HCT116 (cell line): ENCODE data around the gene QSOX1. TPM values are rescaled to one million over a fixed set of nuclear protein-coding genes. Genes with fewer than 3 reads are reported as not detected.

Experiments used
- ATAC-seq: fragments of 200-7000 bp; cut with Tn5 transposase; 2 replicates; pipeline ENCODE4 v1.9.1; 2020; ENCODE audit warnings: mild to moderate bottlenecking, moderate library complexity
- BruUV-seq: library from RNA; stranded (reverse); fragments of 400-500 nt; replicated peaks from 2 replicates; lab custom pipeline; 2021; lab: Mats Ljungman, UMichigan
- CTCF ChIA-PET: fragments of 300-600 bp; sonication (Branson Sonifier 250); formaldehyde crosslinking; loops from one replicate; lab custom pipeline; 2021; ENCODE audit warnings: antibody characterized with exemption; lab: Charles Lee
- POLR2A ChIA-PET: fragments of 300-600, 350-600 bp; sonication (Branson Sonifier 250); formaldehyde crosslinking; loops from one replicate; lab custom pipeline; 2021; ENCODE audit warnings: antibody characterized with exemption; lab: Charles Lee
- RAD21 ChIA-PET, 2 experiments: fragments of 300-600 bp; sonication (Branson Sonifier 250); formaldehyde crosslinking; loops; one replicate each; lab custom pipeline; 2023; ENCODE audit warnings: low total read pairs in 2 of 2; ENCODE audit not compliant: uncharacterized antibody in 2 of 2, unreplicated experiment in 2 of 2, low non-redundant PET in 1 of 2; lab: Charles Lee
- DNase-seq: peaks from one replicate; pipeline ENCODE4 v3.0.0-alpha.2; 2010; ENCODE audit warnings: low read depth, low spot score
- H2AFZ ChIP-seq: fragments of 200-600 bp; shearing (Covaris generic), sonication (generic); 2 replicates; pipeline ENCODE4 v1.6.1; 2017; ENCODE audit warnings: low read depth, mixed run types, mixed read lengths, antibody characterized with exemption, low read length; ENCODE audit not compliant: poor library complexity, severe bottlenecking
- H3K27ac ChIP-seq: 2 replicates; pipeline ENCODE4 v1.5.1; 2012; ENCODE audit warnings: low read depth, low read length
- H3K27me3 ChIP-seq: fragments of 200-600 bp; sonication (generic); 2 replicates; pipeline ENCODE4 v1.6.1; 2016; ENCODE audit warnings: mixed run types, low read length, mixed read lengths; ENCODE audit not compliant: insufficient read depth
- H3K36me3 ChIP-seq, 2 experiments: fragments of 200-500 bp in 1 of 2; fragments of 200-600 bp in 1 of 2; sonication (Bioruptor generic) in 1 of 2; sonication (generic) in 1 of 2; 2 replicates each; pipeline versions ENCODE4 v1.5.1 to v1.6.1; 2014 to 2016; ENCODE audit warnings: low read length in 2 of 2, inconsistent platforms in 1 of 2, mixed read lengths in 1 of 2, mixed run types in 1 of 2; ENCODE audit not compliant: insufficient read depth in 2 of 2, control insufficient read depth in 1 of 2
- H3K4me1 ChIP-seq, 2 experiments: fragments of 200-600 bp in 1 of 2; sonication (generic) in 1 of 2; 2 replicates each; pipeline versions ENCODE4 v1.5.1 to v1.6.1; 2012 to 2017; ENCODE audit warnings: low read length in 2 of 2, inconsistent platforms in 1 of 2, mild to moderate bottlenecking in 1 of 2, mixed read lengths in 1 of 2, mixed run types in 1 of 2, moderate library complexity in 1 of 2; ENCODE audit not compliant: insufficient read depth in 2 of 2, control insufficient read depth in 1 of 2
- H3K4me2 ChIP-seq: fragments of 200-600 bp; sonication (generic); 2 replicates; pipeline ENCODE4 v1.6.1; 2017; ENCODE audit warnings: mixed run types, low read length, mixed read lengths
- H3K4me3 ChIP-seq, 2 experiments: fragments of 200-600 bp in 1 of 2; sonication (generic) in 1 of 2; replicated peaks in 1 of 2; 2 replicates each; pipeline ENCODE4 v1.5.1; 2011 to 2016; ENCODE audit warnings: low read length in 2 of 2, control low read depth in 1 of 2, low read depth in 1 of 2, mild to moderate bottlenecking in 1 of 2, mixed read lengths in 1 of 2, mixed run types in 1 of 2
- H3K79me2 ChIP-seq: fragments of 200-600 bp; sonication (generic); 2 replicates; pipeline ENCODE4 v1.6.1; 2017; ENCODE audit warnings: mild to moderate bottlenecking, mixed run types, low read length, moderate library complexity, mixed read lengths; ENCODE audit not compliant: insufficient read depth
- H3K9ac ChIP-seq: fragments of 200-600 bp; sonication (generic); 2 replicates; pipeline ENCODE4 v1.6.1; 2016; ENCODE audit warnings: low read length, mixed read lengths
- H3K9me2 ChIP-seq: fragments of 200-600 bp; sonication (generic), shearing (Covaris generic); 2 replicates; pipeline ENCODE4 v1.6.1; 2017; ENCODE audit warnings: mixed run types, mild to moderate bottlenecking, moderate library complexity; ENCODE audit not compliant: insufficient read depth
- H3K9me3 ChIP-seq, 2 experiments: fragments of 200-500 bp in 1 of 2; fragments of 200-600 bp in 1 of 2; sonication (Bioruptor generic) in 1 of 2; sonication (generic) in 1 of 2; 2 replicates each; pipeline ENCODE4 v1.6.1; 2014 to 2017; ENCODE audit warnings: low read length in 2 of 2, mixed read lengths in 2 of 2, inconsistent platforms in 1 of 2, low read depth in 1 of 2, mild to moderate bottlenecking in 1 of 2, mixed run types in 1 of 2, moderate library complexity in 1 of 2; ENCODE audit not compliant: control insufficient read depth in 1 of 2, insufficient read depth in 1 of 2
- H4K20me1 ChIP-seq: fragments of 200-600 bp; sonication (generic), shearing (Covaris generic); 2 replicates; pipeline ENCODE4 v1.6.1; 2017; ENCODE audit warnings: mixed run types, mild to moderate bottlenecking, moderate library complexity; ENCODE audit not compliant: insufficient read depth
- CBX3 ChIP-seq: IDR thresholded peaks from 2 replicates; pipeline ENCODE4 v1.6.1; 2012; ENCODE audit warnings: low read depth
- CEBPB ChIP-seq: IDR thresholded peaks from 2 replicates; pipeline ENCODE4 v1.6.1; 2012; ENCODE audit warnings: low read depth
- ELF1 ChIP-seq: IDR thresholded peaks from 2 replicates; pipeline ENCODE4 v1.6.1; 2012; ENCODE audit warnings: low read depth, borderline replicate concordance
- FOSL1 ChIP-seq: IDR thresholded peaks from 2 replicates; pipeline ENCODE4 v1.6.1; 2012; ENCODE audit warnings: low read depth
- POLR2A ChIP-seq: IDR thresholded peaks from 2 replicates; pipeline ENCODE4 v1.7.0; 2011; ENCODE audit warnings: borderline replicate concordance; ENCODE audit not compliant: insufficient read depth, insufficient read length; ENCODE audit errors: extremely low read depth
- POLR2AphosphoS5 ChIP-seq: IDR thresholded peaks from 2 replicates; pipeline ENCODE4 v1.6.1; 2011; ENCODE audit warnings: mild to moderate bottlenecking, low read depth, low read length, moderate library complexity
- SP1 ChIP-seq: IDR thresholded peaks from 2 replicates; pipeline ENCODE4 v1.6.1; 2012; ENCODE audit warnings: low read depth
- TCF7L2 ChIP-seq: IDR thresholded peaks from 2 replicates; pipeline ENCODE4 v1.7.0; 2011; ENCODE audit warnings: borderline replicate concordance, inconsistent platforms; ENCODE audit not compliant: insufficient read depth, insufficient read length; ENCODE audit errors: extremely low read depth
- YY1 ChIP-seq: IDR thresholded peaks from 2 replicates; pipeline ENCODE4 v1.6.1; 2011; ENCODE audit warnings: low read length, low read depth, moderate library complexity, mild to moderate bottlenecking; ENCODE audit not compliant: insufficient replicate concordance; ENCODE audit errors: extremely low read depth
- ZFX ChIP-seq: fragments of 450-650 bp; IDR thresholded peaks from 2 replicates; pipeline ENCODE4 v1.6.1; 2017
- intact Hi-C: fragments of 100-400 bp; cut with micrococcal nuclease; formaldehyde crosslinking; loops from 2 replicates; pipeline ENCODE4 v1.10.0; 2022
- total RNA-seq: library from RNA; stranded (reverse); gene quantifications from one replicate; pipeline ENCODE4 v1.2.1, GENCODE V29; 2021; ENCODE audit not compliant: unreplicated experiment
- TF ChIP-seq, protein P1 (sequence below): IDR thresholded peaks from 2 replicates; pipeline ENCODE4 v1.6.1; 2011; ENCODE audit warnings: mild to moderate bottlenecking, low read length, moderate library complexity; ENCODE audit not compliant: insufficient replicate concordance; ENCODE audit errors: extremely low read depth
- TF ChIP-seq, protein P2 (sequence below): IDR thresholded peaks from 2 replicates; pipeline ENCODE4 v1.6.1; 2012; ENCODE audit warnings: low read depth
- TF ChIP-seq, protein P3 (sequence below): IDR thresholded peaks from 2 replicates; pipeline ENCODE4 v1.6.1; 2012

The QSOX1 gene
- total RNA-seq, 1 experiment from 2014 or later: 89.2 TPM

DNA sequence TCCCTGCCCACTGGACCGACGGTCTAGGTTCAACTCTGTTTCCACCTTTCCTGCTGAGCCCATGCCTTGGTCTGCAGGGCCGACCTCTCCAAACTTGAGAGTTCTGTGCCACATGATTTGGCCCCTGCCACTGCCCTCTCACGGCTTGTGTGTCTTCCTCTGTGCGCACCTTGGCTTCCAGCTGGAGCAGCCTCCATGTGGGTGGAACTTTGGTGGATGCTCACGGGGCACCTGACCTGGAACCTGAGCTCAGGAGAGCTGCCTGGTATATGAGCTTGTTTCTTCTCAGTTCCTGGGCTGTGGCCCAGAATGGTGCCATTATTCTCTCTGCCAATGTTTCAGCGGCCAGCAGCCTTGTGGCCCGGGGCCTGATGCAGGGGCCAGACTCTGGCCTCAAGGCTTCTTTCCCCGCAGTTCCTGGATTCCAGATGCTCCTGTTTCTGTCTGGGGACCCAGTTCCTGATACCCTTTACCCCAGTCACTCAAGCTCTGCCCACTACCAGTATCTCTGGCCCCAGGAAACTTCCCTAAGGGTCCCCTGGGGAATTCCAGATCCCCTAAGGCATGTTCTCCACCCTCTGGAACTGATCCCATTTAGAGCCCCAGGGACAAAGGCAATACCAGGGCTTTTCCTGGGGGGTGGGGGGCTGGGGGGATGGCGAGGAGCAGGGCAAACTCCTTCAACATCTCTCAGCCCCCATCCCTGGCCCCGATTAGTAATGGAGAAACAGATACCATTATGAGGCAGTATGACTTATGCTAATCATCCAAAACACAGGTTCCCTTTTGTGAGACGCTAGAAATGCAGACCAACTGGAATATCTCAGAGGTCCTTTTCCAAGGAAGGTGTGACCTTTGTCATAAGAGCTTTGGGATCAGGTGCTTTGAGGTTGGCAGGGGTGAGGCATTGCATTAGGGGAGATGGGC is 11.1 kb downstream of the QSOX1 start:
- DNase-seq (no peak), ATAC-seq (no peak)
- no peak overlapping the region; the same call in 1 of the 2 replicates for H3K27ac ChIP-seq
- no peaks in the 10 kb centered on the region for H3K9me2 ChIP-seq
- ChIA-PET CTCF (interaction anchor here (3.3 kb wide), 1 partner anchor 351 kb away, joined by 19 read pairs; no protein-coding TSS in a partner anchor), RAD21 (no interaction called here), POLR2A (no interaction called here)
- peaks cover 9% of the 10 kb centered on the region; the same call in 1 of the 2 replicates for H3K79me2 ChIP-seq
- peaks cover 29 to 44% of the 10 kb centered on the region in 2 experiments for H3K4me1 ChIP-seq
- H3K4me3 ChIP-seq: no peak overlapping the region
- H3K4me2 ChIP-seq: no peak overlapping the region
- no peaks in the 10 kb centered on the region for H3K36me3 ChIP-seq
- no peaks in the 10 kb centered on the region for H4K20me1 ChIP-seq
- no peak overlapping the region for H3K9ac ChIP-seq
- no TSS peak for BruUV-seq
- H2AFZ ChIP-seq: no peak overlapping the region
- TF ChIP-seq, protein P1, sequence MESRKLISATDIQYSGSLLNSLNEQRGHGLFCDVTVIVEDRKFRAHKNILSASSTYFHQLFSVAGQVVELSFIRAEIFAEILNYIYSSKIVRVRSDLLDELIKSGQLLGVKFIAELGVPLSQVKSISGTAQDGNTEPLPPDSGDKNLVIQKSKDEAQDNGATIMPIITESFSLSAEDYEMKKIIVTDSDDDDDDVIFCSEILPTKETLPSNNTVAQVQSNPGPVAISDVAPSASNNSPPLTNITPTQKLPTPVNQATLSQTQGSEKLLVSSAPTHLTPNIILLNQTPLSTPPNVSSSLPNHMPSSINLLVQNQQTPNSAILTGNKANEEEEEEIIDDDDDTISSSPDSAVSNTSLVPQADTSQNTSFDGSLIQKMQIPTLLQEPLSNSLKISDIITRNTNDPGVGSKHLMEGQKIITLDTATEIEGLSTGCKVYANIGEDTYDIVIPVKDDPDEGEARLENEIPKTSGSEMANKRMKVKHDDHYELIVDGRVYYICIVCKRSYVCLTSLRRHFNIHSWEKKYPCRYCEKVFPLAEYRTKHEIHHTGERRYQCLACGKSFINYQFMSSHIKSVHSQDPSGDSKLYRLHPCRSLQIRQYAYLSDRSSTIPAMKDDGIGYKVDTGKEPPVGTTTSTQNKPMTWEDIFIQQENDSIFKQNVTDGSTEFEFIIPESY: no peak
- TF ChIP-seq POLR2AphosphoS5 (no peak), SP1 (no peak), POLR2A (no peak), CEBPB (no peak), ELF1 (no peak), CBX3 (no peak), YY1 (no peak), ZFX (no peak), FOSL1 (no peak), TCF7L2 (no peak)
- TF ChIP-seq, protein P2, sequence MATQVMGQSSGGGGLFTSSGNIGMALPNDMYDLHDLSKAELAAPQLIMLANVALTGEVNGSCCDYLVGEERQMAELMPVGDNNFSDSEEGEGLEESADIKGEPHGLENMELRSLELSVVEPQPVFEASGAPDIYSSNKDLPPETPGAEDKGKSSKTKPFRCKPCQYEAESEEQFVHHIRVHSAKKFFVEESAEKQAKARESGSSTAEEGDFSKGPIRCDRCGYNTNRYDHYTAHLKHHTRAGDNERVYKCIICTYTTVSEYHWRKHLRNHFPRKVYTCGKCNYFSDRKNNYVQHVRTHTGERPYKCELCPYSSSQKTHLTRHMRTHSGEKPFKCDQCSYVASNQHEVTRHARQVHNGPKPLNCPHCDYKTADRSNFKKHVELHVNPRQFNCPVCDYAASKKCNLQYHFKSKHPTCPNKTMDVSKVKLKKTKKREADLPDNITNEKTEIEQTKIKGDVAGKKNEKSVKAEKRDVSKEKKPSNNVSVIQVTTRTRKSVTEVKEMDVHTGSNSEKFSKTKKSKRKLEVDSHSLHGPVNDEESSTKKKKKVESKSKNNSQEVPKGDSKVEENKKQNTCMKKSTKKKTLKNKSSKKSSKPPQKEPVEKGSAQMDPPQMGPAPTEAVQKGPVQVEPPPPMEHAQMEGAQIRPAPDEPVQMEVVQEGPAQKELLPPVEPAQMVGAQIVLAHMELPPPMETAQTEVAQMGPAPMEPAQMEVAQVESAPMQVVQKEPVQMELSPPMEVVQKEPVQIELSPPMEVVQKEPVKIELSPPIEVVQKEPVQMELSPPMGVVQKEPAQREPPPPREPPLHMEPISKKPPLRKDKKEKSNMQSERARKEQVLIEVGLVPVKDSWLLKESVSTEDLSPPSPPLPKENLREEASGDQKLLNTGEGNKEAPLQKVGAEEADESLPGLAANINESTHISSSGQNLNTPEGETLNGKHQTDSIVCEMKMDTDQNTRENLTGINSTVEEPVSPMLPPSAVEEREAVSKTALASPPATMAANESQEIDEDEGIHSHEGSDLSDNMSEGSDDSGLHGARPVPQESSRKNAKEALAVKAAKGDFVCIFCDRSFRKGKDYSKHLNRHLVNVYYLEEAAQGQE: no peak
- TF ChIP-seq, protein P3, sequence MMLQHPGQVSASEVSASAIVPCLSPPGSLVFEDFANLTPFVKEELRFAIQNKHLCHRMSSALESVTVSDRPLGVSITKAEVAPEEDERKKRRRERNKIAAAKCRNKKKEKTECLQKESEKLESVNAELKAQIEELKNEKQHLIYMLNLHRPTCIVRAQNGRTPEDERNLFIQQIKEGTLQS: no peak
- no peaks in the 10 kb centered on the region for H3K27me3 ChIP-seq
- H3K9me3 ChIP-seq: no peaks in the 10 kb centered on the region
- intact Hi-C loops: loop anchor here (5.0 kb wide), 1 partner anchor 213 kb away; the partner anchor contains the start of gene CEP350
